Activated CD8-positive, alpha-beta memory T cell treated with anti-CD3 and anti-CD28 coated beads, Interleukin-2, amount 50 U/mL, for 4 hours (primary cell): ENCODE results near the gene GVQW3.

Experiments
- DNase-seq: peaks from one replicate; pipeline ENCODE4 v3.0.0-alpha.2; 2020

Gene GVQW3

DNA sequence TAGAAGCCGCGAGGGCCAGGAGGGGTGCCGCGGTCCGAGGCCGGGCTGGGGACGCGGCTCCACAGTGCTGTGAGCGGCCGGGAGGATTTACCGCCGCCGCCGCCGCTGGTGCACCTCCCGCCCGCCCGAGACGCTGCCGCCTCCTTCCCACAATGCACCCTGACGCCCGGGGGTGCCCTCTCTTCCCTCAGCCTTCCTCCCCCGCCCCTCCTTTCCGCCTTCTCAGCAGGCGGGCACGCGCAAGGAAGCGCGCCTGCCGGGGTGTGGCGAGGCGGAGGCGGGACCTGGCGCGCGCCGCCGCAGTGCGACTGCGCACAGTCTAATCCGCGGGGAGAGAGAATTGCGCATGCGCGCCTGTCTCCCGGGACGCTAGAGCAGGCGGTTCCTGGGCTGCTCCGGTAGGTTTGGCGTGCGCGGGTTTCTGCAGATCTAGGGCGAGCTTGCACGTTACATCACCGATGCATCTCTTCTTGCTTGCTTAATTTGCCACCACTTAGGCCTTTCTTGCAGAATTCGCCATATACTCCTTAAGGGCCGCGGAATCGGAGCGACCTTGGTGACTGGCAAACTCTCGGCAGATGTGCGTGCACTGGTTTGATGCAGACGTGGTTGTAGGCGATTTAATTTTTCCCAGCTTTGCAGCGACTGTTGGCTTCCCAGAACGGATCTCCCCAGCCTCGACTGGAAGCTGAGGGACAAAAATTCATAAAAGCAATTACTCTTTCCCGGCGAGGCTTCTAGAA is at the start of gene GVQW3, which contains the start of gene THAP12:
TSS of gene GVQW3 (plus strand) at position 347 of the 743 bp plus-strand sequence. CDS start 506 bp downstream, outside the sequence.
TSS of gene THAP12 (minus strand) at position 156 of the 743 bp plus-strand sequence. CDS start 296 bp downstream, outside the sequence.
- peak; percentile 96 for DNase-seq

DNA sequence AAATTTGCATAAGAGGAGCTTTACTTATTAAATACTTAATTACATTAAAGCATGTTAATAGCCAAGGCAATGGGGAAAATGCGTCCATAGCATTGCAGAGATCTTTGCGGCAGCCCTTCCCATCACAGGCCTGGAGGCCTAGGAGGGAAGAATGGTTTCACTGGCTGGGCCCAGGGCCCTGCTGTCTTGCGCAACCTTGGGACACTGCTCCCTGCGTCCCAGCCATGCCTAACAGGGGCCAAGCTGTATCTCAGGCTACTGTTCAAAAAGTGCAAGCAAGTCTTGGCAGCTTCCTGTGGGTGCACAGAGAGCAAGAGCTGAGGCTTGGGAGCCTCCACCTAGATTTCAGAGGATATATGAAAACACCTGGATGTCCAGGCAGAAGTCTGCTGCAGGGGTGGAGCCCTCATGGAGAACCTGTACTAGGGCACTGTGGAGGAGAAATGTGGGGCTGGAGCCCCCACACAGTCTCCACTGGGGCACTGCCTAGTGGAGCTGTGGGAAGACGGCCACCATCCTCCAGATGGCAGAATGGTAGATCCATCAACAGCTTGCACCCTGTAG is 46.2 kb upstream of the GVQW3 start:
- no peak for DNase-seq

DNA sequence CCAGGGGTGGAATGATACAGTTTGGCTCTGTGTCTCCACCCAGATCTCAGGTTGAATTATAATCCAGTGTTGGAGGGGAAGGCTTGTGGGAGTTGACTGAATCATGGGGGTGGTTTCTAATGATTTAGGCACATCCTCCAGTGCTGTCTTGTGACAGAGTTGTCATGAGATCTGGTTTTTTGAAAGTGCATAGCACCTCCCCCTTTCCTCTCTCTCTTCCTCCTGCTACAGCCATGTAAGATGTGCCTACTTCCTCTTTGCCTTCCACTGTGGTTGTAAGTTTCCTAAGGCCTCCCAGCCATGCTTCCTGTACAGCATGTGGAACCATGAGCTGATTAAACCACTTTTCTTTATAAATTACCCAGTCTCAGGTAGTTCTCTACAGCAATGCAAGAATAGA is 45.3 kb upstream of the GVQW3 start:
- no peak for DNase-seq

DNA sequence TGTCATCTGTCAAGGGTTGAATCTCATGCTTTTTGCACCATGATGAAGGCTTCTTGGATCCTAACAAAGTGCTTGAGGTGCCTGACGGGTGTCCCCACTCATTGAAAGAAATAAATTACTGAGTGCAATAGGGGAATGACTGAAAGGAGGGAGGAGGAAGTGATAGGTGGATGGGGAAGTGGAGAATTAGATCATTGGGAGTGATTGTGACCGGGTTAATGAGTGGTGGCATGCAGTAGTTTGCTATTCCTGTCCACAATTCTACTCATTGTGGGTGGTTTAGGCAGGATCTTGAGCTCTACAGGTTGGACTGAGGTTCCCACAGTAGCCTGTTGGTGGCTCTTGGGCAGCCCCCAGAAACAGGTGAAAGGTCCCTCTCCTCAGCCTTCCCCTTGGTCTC is 44.5 kb upstream of the GVQW3 start:
- DNase-seq, result no peak

DNA sequence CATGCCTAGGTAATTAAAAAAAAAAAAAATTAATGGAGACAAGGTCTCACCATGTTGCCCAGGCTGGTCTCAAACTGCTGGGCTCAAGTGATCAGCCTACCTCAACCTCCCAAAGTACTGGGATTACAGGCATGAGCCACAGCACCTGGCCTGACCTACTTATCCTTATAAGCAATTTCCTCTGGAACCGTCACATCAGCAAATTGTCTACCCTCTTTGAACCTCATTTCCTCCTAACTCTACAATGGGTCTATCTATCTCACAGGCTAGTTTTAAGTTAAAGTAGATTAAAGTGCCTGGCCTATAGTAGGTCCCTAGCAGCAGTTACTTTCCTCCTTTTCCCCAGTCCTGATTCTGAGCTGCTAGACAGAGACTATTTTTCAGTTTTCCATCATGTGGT is 43.7 kb upstream of the GVQW3 start:
- no peak for DNase-seq

DNA sequence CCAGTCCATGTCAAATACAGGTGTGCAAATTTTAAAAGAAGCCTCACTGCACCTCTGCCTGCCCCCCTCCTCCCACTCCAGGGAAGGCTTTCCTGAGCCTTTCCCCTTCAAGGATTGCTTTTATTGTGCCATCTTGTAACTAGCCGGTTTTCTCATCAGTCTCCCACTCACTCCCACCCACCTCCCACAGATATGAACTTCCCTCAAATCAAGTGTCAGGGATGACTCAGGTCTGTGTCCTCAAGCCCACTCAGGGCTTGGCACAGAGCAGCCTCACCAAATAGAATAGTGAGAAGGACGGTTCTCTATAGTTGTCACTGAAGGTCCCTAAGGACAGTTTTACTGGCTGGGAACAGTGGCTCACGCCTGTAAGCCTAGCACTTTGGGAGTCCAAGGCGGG is 43.2 kb upstream of the GVQW3 start:
- no peak for DNase-seq

DNA sequence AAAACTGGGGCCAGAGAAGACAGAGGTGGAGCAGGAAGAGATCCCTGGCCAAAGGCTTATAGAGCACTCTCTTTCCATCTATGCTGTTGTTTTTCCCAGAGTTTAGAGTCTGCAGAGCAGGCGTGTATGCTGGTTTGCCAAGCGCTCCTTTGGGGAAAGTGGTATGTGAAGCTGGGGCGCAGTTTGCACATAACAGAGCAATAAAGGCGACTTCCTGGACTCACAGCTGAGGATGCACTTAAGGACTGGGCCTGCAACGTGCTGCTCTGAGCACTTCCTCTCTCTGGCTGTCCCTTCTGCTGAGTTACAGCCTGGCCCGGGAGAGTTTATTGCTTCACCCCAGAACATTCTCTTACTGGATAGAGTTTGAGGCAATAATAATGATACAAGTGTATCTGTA is 41.9 kb upstream of the GVQW3 start:
- DNase-seq, result no peak

DNA sequence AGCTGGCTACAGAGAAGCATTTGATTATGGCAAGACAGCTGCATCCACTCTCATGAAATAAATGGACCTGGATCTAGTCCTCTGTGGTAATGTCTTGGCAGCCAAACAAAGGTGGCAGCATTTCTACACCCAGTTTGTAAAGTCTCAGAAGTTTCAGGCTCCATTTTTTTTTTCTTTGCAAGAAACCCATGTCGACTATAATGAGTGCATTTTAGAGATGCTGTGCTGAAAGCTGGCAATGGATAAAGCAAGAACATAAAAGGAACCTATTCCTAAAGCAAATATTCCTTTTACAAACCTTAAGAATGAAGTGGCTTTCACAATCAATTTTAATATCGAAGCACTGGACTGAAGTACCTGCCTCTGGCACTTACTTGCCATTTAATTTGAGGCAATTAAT is 33.7 kb upstream of the GVQW3 start:
- DNase-seq, result no peak

DNA sequence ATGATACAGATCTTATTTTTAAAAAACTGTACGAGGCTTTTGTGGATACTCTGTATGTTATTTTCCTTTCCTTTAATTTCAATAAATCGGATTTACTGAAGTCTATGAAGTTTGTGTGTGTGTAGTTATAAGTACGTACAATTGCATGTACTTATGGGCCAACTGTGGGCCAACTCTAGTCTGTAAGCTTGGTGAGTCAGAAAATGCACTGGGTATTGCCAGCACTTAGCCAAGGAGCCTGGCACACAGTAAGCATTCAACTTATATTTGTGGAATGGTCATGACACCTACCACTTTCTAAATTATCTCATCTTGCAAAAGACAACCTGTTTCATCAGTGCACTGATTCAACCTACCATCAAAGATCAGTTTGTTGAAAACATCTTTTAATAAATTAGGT is 32.8 kb upstream of the GVQW3 start:
- no peak for DNase-seq

DNA sequence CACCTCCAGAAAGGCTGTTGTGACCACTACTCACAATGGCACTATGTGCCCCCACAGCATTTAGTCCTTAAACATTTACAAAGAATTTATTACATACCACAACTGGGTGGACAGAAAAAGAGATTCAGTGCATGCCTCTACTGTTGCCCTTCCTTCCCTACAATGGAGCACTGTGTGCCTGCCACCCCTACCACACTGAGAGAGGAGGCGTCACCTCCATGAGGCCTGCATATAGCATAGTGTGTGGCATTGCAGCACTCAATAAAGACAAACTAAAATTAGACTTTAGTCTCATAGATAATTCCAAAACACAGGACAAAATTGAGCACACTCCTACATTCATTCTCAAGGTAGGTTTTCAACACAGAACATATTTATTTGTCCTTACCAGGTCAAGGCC is 26.0 kb upstream of the GVQW3 start:
- no peak for DNase-seq

DNA sequence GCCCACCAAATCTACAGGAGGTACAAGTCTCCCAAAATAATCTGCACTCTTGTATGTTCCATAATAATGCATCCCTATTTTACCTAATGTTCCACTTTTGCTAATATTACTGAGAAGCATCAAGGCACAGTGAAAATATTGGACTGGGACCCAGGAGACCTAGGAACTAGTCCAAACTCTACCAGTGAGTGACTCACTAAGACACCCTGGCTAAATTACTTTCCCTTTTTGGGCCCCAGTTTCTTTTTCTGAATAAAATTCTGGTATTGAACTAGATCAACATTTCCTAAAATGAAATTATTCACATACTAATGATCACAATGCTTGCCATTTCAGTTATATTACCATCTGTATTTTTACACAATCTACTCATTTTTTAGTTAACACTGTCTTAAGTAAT is 19.7 kb upstream of the GVQW3 start:
- no peak for DNase-seq

DNA sequence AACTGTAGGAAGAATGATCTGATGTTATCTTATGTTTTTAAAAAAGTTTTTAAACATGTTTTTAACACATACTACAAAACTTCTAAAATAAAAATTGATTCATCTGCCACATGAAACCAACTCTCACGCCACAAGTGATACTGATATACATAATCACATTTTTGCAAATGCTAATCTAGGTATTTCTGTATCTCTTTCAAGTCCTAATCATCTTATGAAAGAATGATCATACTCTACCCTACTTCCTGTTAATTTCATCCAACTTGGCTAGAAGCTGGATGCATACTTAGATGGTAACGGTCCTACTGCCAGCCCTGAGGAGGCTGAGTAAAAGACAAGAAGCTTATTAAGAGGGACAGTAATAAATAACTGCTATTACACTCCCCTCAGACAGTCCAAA is 19.3 kb upstream of the GVQW3 start:
- DNase-seq, result no peak

DNA sequence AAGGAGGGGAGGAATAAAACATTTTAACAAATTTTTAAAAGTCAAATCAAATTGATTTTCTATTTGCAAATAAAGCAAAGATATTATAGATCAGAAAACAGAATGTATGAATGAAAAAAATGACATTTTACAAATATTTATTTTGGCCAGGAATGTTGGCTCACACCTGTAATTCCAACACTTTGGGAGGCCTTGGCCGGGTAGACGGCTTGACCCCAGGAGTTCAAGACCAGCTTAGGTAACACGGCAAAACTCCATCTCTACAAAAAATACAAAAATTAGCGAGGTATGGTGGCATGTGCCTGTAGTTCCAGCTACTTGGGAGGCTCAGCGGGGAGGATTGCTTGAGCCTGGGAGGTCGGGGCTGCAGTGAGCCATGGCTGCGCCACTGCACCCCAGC is 18.4 kb upstream of the GVQW3 start:
- no peak for DNase-seq

DNA sequence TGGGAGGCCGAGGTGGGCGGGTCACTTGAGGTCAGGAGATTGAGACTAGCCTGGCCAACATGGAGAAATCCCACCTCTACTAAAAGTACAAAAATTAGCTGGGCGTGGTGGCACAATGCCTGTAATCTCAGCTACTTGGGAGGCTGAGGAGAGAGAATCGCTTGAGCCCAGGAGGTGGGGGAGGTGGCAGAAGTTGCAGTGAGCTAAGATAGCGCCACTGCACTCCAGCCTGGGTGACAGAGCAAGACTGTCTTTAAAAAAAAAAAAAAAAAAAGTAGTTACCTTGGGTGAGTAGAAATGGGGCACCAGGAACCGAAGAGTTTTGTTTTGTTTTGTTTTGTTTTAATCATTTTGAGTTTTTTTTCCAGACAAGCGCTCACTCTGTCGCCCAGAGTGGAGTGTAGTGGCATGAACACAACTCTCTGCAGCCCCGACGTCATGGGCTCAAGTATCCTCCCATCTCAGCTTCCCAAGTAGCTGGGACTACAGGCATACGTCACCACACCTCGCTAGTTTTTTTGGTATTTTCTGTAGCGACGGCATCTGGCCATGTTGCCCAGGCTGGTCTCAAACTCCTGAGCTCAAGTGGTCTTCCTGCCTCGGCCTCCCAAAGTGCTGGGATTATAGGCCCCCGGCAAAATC is 16.0 kb upstream of the GVQW3 start:
- DNase-seq, result no peak

DNA sequence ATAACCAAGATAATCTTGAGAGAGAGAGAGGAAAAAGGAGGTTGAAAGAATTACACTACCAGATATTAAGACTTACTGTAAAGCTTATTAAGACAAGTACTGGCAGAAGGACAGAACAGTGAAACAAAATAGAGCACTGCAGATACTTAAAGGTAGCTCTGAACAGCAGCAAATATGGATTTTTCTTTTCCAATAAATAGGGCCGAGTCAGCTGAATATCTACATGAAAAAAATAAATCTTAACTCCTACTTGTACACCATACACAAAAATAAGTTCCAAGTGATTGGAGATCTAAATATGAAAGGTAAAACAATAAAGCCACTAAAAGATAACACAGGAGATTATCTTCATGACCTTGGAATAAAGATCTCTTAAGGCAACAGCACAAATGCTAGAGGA is 12.6 kb upstream of the GVQW3 start:
- no peak for DNase-seq

DNA sequence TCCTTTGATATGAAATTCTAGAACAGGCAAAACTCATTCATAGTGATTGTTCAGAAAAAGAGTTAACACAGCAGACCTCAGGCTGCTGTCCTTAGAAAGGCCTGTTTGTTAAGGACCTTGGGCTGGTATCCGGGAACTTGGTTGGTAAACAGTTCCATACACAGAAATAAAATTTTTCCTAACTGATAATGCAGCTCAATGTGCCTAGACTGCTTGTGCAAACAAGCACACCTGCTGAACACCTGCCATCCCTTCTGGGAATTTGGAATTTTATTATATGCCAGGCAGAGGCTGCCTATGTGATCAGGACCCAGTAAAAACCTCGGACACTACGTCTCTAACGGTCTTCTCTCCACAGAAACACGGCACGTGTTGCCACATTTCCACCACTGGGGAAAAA is 11.7 kb upstream of the GVQW3 start:
- no peak for DNase-seq

DNA sequence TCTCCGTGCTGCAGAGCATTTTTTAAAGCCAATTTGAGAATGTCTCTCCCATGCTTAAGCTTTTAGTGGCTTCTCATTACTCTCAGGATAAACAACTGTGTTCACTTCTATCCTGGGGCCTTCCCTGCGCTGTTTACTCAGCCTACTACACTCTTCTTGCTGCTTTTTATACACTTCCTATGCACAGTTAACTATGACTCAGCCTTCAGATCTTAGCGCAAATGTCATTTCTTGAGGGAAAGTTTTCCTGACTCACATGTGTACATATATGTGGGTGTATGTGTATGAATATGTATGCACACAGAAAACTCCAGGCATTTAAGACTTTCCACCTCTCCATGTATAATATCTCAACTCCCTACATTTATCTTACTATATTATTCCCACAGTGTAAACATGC is 10.0 kb upstream of the GVQW3 start:
- DNase-seq, result no peak

DNA sequence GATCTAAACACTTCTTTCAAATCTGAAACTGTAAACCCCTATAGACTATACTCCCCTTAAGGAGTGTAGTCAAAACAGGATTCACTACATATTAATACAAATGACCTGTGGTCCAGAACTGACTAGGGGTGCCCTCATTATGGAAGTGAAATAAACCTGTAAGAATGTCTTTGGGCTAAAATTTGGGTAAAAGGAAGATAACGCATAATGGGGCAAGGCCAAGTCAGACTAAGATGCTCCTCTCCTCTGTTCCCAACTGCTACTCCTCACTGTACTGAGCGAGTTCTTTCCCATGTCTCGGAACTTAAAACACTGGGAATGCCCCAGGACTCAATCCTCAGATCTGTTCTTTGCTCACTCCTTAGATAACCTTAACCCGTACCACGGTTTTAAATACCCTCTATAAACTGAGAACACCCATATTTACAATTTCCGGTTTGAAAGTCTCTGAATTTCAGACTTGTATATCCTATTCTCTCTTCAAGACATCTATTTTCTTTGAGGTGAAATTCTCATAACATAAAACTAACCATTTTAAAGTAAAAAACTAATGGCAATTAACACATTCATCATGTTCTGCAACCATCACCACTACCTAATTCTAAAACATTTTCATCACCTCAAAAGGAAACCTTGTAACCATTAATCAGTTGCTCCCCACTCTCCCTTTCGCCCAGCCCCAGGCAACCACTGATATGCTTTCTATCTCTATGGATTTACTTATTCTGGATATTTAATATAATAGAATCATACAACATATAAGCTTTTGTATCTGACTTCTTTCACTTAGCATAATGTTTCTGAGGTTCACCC is 4.2 kb upstream of the GVQW3 start:
- no peak for DNase-seq

DNA sequence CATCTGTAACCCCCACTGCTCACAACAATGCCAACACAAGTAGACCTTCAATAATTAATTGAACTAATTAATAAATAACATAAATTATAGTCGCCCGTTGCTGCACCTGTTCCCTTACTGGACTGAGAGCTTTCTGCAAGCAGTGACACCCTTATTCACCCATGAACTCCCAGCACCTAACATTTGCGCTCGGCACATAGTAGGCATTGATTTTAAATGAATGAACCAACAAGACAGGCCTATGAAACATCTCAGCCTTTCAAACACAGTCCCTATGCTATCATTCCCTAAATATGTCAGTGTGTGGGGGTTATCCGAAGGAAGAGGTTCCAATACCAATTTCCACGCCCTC is 1.3 kb upstream of the GVQW3 start:
- DNase-seq, result no peak

DNA sequence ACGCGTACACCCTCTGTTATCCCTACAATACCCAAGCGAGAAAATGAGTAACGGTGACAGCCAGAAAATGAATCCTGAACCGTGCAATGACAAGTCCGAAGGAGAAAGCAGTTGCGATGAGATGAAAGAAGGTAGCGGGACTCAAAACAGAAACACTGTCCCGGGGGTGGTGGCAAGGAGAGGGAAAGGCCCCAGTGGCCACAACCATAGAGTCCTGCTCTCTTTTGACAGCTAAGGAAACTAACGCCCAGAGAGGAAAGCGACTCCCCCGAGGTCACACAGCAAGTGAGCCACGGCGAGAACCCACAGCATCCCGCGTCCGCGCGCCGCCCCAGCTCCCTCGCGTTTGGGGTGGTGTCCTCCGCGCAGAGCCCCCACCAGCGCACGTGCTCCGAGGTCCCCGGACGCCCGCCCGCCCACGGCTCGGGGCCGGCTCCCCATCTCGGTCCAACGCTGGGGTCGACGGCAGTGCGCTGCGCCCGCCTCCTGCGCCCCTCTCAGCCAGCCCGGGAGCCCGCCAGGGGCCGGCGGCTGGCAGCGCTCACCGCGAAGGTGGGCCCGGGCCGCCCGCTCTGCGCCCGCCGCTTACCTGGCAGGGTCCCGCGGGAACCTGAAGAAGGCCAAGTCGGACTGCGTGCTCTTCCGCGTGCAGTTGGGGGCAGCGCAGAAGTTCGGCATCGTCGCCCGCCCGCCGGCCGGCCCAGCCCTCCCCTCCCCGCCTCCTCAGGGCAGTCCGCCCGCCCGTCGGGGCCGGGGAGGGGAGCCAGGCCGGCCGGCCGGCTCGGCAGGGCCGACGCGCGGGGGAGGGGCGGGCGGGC is 755 bp upstream of the GVQW3 start:
- peak; percentile 58 for DNase-seq

DNA sequence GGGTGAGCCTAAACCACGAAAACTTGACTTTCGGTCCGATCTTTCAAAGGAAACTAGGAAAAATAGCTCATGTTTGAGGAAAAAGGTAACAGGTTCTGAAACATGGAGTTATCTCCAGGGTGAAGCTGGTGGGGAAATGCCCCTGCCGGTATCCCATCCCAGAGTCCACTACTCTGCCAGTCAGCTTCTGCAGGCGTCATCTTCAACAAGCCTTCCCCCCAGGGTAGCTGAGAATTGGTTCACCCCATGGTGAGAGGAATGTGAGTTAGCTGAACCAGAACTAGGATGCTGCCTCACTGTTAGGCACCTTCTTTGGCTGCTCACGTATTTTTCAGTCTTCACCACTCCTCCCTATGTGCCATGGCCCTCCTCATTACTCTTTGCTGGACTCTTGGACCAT is 1.1 kb downstream of the GVQW3 start:
- DNase-seq, result no peak

DNA sequence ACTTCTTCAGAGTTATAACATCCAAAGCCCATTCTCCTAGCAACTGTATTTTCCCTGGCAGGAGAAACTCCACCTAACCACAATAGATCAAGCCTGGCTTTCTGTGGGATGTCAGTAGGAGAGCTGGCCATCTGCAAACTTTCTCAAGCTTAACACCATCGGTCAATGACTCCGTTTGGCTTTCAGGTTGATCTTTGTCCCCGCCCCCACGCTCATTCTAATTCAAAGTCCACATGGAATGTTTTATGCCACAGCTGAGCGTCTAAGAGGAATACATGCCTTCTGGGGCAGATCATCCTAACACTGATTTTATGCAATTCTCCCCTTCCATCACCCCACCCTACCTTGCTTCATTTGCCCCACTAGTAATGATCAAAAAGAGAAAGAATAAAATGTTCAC is 4.8 kb downstream of the GVQW3 start:
- DNase-seq, result no peak

DNA sequence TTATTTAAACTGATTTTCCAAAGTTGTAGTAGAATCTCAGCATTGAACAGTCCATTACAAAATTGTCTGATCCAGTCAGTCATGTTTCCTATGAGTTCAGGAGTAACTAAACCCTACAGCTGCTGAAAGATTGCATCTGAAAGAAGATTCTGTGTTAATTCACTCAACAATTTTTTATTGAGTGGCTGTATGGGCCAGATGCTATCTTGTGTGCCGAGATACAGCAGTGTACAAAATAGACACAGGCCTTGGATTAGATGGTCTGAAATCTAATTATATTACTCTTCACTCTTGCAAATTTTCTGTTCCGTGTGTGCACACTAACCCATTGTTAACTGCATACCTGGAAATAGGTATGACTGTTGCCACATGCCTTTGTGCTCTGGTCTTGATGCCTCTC is 7.3 kb downstream of the GVQW3 start:
- no peak for DNase-seq
